ENCODE data around the gene MLEC.

- TF ChIP-seq CTCF (IDR thresholded peaks at IDR 0.05; ENCODE audit: low read length) (no peak), EZH2 (optimal IDR thresholded peaks at IDR 0.05; ENCODE audit: low read depth, low read length) (no peak)
These were observed 32.1 kb downstream of the MLEC start for GRCh38 chr12:120719072-120719471.
